ENCODE measurements around the gene THSD4. TPM values are rescaled to one million over a fixed set of nuclear protein-coding genes. Genes with fewer than 3 reads are reported as not detected.

THSD4 gene
- total RNA-seq, 1 donor from 2014 or later = 66.8 TPM

GRCh38 chr15:71293723-71294122 lies 178.5 kb downstream of the THSD4 start:
- TF ChIP-seq CTCF (IDR thresholded peaks at IDR 0.05) (no peak), POLR2A (IDR thresholded peaks at IDR 0.05) (no peak), POLR2AphosphoS5 (IDR thresholded peaks at IDR 0.05; ENCODE audit: insufficient read depth in 1 of 2, low read depth in 1 of 2) (no peak)
- intact Hi-C loops (cut with DNase I) = no loop called here
- no peak overlapping the region for H3K4me3 ChIP-seq
- H3K27me3 ChIP-seq = no peaks in the 10 kb centered on the region
- no peak for DNase-seq (ENCODE audit: extremely low spot score in 2 of 2)
- H3K36me3 ChIP-seq = no peaks in the 10 kb centered on the region
- peaks cover 30% of the 10 kb centered on the region for H3K4me1 ChIP-seq
- no peaks in the 10 kb centered on the region for H3K9me3 ChIP-seq
- H3K27ac ChIP-seq = peak overlapping the region; percentile 51

- H3K27ac ChIP-seq = peak overlapping the region; percentile 51
- DNase-seq (ENCODE audit: extremely low spot score in 2 of 2) = no peak
- intact Hi-C loops (cut with DNase I) = no loop called here
- H3K9me3 ChIP-seq = no peaks in the 10 kb centered on the region
- H3K36me3 ChIP-seq = no peaks in the 10 kb centered on the region
- H3K4me1 ChIP-seq = peaks cover 30% of the 10 kb centered on the region
- no peak overlapping the region for H3K4me3 ChIP-seq
- no peaks in the 10 kb centered on the region for H3K27me3 ChIP-seq
- TF ChIP-seq POLR2A (IDR thresholded peaks at IDR 0.05) (no peak), CTCF (IDR thresholded peaks at IDR 0.05) (no peak), POLR2AphosphoS5 (IDR thresholded peaks at IDR 0.05; ENCODE audit: insufficient read depth in 1 of 2, low read depth in 1 of 2) (no peak)
These were observed 179.1 kb downstream of the THSD4 start for GRCh38 chr15:71294251-71294910.

- no peak for TF ChIP-seq CTCF (IDR thresholded peaks at IDR 0.05)
- peak in 1 of 2 donors; percentile 70 for TF ChIP-seq POLR2AphosphoS5 (IDR thresholded peaks at IDR 0.05; ENCODE audit: insufficient read depth in 1 of 2, low read depth in 1 of 2)
- TF ChIP-seq POLR2A (IDR thresholded peaks at IDR 0.05) = no peak
- intact Hi-C loops (cut with DNase I) = no loop called here
- Histone ChIP-seq H3K4me1 (peaks cover 27% of the 10 kb centered on the region), H3K4me3 (no peak overlapping the region), H3K36me3 (no peaks in the 10 kb centered on the region), H3K27me3 (no peaks in the 10 kb centered on the region), H3K27ac (peak overlapping the region; percentile 51), H3K9me3 (no peaks in the 10 kb centered on the region)
- no peak for DNase-seq (ENCODE audit: extremely low spot score in 2 of 2)
These were observed 179.8 kb downstream of the THSD4 start for GRCh38 chr15:71294911-71295602.

- intact Hi-C loops (cut with DNase I) = loop anchor here (2.0 kb wide), 1 partner anchor 39 kb away; no protein-coding TSS in a partner anchor
- peak overlapping the region; percentile 51 for H3K27ac ChIP-seq
These were observed 180.5 kb downstream of the THSD4 start for GRCh38 chr15:71295603-71296314.

More at GRCh38 chr15:71295603-71296314, 180.5 kb downstream of the THSD4 start:
- Histone ChIP-seq H3K27me3 (no peaks in the 10 kb centered on the region), H3K4me1 (peaks cover 24% of the 10 kb centered on the region), H3K9me3 (no peaks in the 10 kb centered on the region), H3K4me3 (no peak overlapping the region), H3K36me3 (no peaks in the 10 kb centered on the region)
- TF ChIP-seq POLR2A (IDR thresholded peaks at IDR 0.05) = no peak
- no peak for TF ChIP-seq CTCF (IDR thresholded peaks at IDR 0.05)
- no peak for TF ChIP-seq POLR2AphosphoS5 (IDR thresholded peaks at IDR 0.05; ENCODE audit: insufficient read depth in 1 of 2, low read depth in 1 of 2)
- DNase-seq (ENCODE audit: extremely low spot score in 2 of 2) = no peak
